NCI-H2107 (cell line): ENCODE measurements around the gene SPRR2F.
"Not testable (repeated sequence)": the region's sequence is repeated elsewhere in the genome, so short reads cannot be mapped to it uniquely, and the experiment has no call there.

Experiments
- DNase-seq: peaks from one replicate; lab custom pipeline; 2025; lab: John Stamatoyannopoulos, UW

SPRR2F gene, protein sequence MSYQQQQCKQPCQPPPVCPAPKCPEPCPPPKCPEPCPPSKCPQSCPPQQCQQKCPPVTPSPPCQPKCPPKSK

DNA sequence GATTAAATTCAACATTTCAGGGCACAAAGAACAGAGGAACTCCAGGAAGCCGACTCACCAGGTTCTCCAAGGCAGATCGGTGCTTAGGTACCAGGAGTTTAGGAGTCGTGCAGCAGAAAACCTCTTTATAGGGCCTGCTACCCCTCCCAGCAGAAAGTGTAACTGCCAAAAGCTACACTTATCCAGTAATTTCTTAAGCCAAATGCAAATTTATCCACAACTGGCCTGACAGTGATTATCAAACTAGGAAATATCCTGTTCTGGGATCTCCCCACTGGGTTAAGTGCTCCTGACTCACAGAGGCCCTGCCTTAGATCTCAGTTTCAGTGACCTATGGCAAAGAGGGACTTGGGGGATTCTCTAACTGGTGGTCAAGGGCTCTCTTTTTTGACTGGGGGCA is at the start of gene SPRR2F:
Gene SPRR2F (minus strand): TSS at position 101 of the 400 bp plus-strand sequence. CDS start 783 bp downstream, outside the sequence.
- no peak for DNase-seq

DNA sequence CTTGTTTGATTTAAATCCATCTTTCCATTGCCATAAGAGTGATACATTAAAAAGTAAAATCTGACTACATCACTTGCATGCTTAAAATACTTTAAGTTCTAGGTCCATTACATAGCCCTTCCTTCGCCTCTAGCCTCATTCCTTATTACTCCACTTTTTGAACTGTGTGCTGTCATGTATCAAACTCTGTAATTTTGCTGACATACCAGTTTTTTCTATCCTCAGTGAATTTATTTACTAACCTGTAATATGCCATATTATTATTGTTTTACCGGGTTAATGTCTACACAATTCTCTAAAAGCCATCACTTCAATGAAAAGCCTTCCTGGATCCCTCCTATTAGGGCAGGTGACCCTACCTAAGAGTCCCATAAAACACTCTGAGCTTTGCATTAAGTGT is 42.2 kb upstream of the SPRR2F start:
- no peak for DNase-seq

DNA sequence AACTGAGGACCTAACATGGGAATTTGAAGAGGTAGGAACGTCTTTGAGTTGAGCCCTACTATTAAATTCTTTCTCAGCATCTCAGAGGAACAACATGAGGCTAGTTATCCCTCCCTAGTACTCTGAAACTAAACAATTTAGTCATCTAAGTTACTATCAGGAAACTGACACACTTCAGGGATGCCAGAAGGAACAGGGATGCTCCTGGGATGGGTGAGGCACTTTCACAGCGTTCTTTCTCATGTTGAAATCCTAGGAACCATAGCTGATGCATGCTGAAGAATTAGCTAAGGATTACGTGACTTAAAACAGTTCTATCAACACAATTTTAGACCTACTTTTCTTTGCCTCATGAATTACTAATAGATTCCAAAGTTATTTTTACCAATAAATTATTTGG is 39.2 kb upstream of the SPRR2F start:
- no peak for DNase-seq

DNA sequence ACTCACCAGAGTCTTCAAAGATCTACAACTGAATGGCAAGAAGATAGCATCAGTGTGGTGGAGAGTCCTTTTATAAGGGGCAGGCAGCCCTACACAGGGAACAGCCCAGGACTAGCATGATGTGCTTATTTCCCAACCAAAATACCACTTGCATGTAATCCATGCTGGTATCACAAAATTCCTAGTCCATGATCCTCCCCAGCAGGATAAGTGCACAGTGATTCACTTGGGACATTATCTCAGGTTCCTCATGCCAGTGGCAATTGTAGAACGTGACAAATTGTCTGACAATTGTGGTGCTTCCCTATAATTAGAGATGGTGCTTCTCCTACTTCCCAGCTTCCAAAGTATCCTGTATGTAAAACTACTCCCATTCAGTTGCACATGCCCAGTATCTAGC is 37.5 kb upstream of the SPRR2F start, which contains the start of gene SPRR2G:
Gene SPRR2G (minus strand): TSS at position 45 of the 400 bp plus-strand sequence. CDS start 780 bp downstream, outside the sequence.
- DNase-seq: no peak

DNA sequence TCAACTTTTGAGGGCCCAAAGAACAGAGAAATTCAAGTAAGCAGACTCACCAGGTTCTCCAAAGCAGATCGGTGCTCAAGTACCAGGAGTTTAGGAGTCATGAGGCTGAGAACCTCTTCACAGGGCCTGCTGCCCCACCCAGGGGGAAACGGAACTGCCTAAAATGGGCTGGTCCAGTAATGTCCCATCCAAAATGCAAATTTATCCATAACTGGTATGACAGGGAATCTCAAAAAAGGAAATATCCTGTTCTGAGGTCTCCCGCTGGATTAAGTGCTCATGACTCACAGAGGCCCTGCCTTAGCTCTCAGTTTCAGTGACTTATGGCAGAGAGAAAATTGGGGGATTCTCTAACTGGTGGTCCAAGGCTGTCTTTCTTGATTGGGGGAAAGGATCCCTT is 28.1 kb upstream of the SPRR2F start:
- DNase-seq: no peak

DNA sequence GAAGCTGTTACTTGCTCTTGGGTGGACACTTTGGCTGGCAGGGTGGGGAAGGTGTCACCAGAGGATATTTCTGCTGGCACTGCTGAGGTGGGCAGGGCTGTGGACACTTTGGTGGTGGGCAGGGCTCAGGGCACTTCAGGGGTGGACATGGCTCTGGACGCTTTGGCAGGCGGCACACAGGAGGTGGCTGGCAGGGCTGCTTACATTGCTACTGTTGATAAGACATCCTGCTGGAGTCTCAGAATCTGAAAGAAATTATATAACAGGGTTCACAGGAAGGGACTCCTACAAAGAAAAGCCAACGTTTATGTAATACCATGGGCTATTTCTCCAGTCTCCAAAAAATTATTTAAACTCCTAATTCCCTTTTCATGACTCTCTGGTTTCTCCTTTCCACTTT is 27.2 kb upstream of the SPRR2F start:
- no peak for DNase-seq

DNA sequence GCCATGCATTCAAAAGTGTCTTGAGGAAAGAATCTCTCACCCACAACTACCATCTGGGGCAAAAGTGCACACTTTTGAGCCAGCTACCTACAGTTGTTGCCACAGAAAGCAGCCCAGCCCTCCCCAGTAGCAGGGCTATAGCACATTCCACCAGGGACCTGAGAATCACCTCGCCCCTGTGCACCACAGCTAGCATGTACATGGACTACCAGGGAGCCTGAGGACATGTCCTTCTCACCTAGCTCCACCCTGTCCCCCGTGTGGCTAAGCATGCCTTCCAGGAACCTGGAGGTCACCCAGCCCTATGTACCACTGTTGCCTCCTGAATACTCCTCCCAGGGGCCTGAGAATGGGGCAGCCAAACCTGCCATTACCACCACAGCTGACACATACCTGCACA is 20.4 kb upstream of the SPRR2F start:
- no peak for DNase-seq

DNA sequence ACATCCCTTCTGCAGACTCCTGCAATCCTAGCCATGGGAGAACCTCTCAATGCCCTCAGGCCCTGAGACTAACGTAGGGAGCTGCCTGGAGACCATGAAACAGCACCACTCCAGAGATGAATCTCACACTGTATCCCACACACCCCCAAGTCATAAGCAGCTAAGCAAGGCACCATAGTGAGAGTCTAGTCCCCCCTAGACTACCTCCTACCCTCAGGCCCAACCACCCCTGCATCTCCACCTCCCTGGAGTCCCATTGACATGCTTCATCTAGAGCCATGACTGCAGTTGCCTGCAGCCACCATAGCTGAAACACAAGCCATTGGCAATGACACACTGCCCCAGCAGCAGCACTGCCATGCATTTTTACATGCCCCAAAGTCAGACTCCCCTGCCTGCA is 20.0 kb upstream of the SPRR2F start:
- DNase-seq: no peak

DNA sequence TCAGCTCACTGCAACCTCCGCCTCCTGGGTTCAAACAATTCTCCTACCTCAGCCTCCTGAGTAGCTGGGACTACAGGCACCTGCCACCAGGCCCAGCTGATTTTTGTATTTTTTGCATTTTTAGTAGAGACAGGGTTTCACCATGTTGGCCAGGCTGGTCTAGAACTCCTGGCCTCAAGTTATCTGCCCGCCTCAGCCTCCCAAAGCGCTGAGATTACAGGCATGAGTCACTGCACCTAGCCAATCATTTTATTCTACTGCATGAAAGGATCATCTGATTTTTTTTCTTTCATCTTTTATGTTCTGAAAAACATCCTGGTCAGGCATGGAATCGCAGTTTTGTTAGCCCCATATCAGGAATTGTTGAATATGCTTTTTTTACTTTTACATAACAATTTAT is 15.4 kb upstream of the SPRR2F start:
- not testable (repeated sequence) for DNase-seq

DNA sequence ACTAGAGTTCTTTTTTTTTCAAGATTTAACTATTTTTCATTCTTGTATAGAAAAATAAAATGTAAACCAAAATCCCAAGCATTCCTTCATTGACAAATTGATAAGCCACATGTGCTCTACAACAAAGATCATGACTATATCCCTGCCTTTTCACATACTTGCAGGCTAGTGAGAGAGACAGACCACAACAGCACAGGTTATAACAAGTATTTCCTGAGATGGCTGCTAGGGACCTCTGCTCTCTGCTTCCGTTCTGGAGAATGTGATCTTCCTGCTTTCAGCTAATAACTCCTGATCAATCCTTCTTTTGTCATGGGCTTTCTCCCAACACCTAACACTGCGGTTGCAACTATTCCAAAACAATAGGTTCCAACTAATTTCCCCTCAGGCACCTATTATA is 14.0 kb upstream of the SPRR2F start:
- DNase-seq: no peak

DNA sequence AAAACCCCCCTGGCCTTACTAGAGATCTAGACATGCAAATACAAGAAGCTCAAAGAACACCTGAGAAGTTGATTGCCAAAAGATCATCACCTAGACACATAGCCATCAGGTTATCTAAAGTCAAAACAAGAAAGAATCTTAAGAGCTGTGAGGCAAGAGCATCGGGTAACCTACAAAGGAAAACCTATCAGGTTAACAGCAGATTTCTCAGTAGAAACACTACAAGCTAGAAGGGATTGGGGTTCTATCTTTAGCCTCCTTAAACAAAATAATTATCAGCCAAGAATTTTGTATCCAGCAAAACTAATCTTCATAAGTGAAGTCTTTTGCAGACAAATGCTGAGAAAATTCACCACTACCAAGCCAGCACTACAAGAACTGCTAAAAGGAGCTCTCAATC is 12.2 kb upstream of the SPRR2F start:
- DNase-seq: no peak

DNA sequence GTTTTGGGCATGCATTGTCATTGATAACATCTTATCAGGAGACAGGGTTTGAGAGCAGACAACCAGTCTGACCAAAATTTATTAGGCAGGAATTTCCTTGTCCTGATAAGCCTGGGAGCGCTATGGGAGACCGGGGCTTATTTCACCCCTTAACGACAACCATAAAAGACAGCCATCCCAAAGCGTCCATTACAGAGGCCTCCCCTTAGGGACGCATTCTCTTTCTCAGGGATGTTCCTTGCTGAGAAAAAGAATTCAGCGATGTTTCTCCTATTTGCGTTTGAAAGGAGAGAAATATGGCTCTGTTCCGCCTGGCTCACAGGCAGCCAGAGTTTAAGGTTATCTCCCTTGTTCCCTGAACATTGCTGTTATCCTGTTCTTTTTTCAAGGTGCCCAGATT is 10.5 kb upstream of the SPRR2F start:
- not testable (repeated sequence) for DNase-seq

DNA sequence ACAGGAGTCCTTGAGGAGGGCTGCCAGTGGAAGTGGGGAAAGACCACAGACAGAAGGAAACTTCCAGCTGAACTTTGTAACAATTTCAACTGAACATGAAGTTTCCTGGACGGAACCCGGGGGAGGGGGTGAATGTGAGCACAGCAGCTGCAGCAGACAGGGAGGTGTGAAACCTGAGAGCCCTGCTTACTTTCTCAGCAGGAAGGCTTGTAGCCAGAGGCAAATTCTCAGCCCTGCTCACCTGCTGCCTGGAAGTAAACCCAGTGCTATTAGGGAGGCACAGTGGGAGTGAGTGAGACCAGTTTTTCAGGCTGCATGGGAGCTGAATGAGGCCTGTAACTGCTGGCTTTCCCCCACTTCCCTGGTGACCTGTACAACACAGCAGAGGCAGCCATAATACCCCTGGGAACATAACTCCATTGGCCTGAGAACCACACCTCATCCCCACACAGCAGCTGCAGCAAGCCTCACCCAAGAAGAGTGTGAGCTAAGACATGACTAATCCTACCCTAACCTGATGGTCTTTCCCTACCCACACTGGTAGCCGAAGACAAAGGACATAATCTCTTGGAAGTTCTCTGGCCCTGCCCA is 9.6 kb upstream of the SPRR2F start:
- peak; percentile 91 for DNase-seq

DNA sequence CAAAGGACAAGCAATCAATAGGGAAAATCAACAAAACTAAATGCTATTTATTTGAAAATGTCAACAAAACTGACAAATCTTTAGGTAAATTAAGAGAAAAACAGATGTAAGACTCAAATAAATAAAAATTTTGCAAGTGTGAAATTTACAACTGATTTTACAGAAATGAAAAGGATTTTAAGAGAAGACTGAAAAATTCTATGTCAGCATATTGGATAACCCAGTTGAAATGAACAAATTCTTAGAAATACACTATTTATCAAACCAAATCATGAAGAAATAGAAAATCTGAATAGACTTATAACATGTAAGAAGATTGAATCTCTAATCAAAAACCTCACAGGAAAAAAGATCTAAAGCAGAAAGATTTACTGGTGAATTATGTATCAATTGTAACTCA is 7.6 kb upstream of the SPRR2F start:
- no peak for DNase-seq

DNA sequence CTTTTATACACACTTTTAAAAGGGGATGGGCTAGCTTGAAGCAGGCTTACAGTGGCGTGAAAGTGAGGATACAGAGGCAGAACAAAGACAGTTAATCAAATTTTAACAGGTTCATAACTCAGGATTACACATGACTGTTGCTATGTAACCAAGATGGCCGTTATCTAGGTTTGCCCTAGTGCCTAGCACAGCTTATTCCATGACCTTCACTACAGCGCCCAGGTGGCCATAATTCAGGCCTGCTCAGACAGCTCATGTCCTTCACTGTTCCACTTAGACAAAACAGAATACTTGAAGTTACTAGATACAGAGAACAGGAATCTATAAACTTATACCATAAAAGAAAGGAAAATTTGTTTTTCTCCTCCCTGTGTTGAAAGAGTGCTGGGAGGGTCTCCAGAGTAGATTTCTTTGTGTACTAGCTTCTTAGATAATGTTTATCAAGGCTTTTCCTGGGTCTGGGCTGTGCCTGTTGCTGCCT is 6.2 kb upstream of the SPRR2F start:
- DNase-seq: no peak

DNA sequence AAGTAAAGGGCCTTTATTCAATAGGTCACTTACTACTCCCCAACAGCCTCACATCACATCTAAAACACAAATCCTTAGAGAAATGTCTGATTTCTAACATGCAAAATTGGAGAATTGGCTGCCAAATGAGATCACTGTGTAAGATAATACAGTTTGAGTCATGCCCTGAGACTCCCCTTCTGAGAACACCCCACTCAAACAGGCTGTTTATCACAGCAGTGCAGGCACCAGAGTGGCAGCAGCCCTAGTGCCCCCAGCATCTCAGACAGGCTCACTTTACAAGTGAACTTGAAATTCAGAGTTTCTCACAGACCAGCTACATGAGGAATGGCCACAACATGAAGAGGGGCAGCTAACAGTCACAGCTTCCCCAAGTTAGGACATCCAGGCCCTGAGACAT is 1.9 kb upstream of the SPRR2F start:
- not testable (repeated sequence) for DNase-seq

DNA sequence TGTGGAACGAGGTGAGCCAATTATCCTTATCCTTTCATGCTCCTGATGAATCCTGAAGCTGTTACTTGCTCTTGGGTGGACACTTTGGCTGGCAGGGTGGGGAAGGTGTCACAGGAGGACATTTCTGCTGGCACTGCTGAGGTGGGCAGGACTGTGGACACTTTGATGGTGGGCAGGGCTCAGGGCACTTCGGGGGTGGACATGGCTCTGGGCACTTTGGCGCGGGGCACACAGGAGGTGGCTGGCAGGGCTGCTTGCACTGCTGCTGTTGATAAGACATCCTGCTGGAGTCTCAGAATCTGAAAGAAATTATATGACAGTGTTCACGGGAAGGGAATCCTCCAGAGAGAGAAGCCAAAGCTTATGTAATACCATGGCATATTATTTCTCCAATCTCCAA is 862 bp downstream of the SPRR2F start:
- DNase-seq: not testable (repeated sequence)

DNA sequence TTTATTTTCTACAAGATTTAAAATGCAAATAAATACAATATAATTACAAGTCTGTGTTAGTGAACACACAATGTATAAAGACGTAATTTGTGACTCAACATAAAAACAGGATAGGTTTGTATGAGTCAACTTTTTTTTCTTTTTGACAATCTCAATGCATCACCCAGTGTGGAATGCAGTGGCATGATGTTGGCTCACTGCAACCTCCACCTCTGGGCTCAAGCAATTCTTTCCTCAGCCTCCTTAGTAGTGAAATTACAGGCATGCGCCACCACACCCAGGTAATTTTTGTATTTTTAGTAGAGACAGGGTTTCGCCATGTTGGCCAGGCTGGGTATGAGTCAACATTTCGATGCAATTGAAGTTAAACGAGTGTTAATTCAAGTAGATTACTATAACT is 13.1 kb downstream of the SPRR2F start:
- DNase-seq: no peak

DNA sequence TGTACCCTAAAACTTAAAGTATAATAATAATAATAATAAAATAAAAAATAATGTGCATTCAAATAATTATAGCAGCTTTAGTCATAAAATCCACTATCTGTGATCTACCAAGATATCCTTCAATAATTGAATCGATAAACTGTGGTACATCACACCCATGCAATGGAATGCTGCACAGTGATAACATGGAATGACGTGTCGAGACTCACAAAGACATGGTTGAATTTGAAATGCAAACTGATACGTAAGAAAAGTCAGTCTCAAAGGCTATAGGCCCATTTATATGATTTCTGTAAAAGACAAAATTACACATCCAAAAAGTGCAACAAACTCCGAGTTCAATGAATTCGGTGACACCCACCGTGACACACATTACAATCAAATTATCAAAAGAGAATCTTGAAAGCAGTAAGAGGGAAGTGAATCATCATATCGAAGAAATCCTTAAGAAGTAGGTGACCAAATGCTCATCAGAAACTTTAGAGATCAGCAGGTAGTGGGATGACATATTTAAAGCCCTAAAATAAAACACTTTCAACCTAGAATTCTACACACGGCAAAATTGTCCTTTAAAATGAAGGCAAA is 13.8 kb downstream of the SPRR2F start:
- no peak for DNase-seq

DNA sequence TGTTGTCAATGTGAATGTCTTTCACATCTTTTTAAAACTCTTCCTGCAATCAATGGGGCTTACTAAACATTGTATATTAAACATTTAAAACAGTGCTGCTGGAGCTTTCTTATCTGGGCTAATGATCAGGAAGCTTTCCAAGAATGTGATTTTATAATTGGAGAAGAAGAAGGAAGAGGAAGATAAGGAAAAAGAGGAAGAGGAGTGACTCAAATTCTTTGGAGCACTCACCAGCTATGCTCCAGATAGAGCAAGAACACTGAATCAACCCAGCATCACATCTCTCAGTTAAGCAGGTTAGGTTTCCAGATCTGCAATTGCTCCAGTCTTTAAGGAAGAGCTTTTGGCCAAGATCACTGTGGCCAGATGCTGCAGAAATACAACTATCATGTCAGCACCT is 17.6 kb downstream of the SPRR2F start:
- DNase-seq: no peak

DNA sequence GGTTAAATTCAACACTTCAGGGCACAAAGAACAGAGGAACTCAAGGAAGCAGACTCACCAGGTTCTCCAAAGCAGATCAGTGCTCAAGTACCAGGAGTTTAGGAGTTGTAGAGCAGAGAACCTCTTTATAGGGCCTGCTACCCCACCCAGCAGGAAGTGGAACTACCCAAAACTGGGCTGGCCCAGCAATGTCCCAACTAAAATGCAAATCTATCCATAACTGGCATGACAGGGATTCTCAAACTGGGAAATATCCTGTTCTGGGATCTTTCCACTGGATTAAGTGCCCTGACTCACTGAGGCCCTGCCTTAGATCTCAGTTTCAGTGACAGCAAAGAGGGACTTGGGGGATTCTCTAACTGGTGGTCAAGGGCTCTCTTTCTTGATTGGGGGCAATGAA is 18.9 kb downstream of the SPRR2F start, which contains the start of gene SPRR2E:
Gene SPRR2E (minus strand): TSS at position 101 of the 400 bp plus-strand sequence. CDS start 775 bp downstream, outside the sequence.
- DNase-seq: no peak

DNA sequence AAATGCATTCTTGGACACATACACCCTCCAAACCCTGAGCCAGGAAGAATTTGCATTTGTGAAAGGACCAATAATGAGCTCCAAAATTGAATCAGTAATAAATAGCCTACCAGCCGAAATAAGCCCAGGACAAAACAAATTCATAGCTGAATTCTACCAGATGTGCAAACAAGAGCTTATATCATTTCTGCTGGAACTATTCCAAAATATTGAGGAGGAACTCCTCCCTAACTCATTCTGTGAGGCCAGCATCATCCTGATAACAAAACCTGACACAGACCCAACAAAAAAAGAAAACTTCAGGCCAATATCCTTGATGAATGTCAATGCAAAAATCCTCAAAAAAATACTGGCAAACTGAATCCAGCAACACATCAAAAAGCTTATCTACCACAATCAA is 25.7 kb downstream of the SPRR2F start:
- DNase-seq: no peak

DNA sequence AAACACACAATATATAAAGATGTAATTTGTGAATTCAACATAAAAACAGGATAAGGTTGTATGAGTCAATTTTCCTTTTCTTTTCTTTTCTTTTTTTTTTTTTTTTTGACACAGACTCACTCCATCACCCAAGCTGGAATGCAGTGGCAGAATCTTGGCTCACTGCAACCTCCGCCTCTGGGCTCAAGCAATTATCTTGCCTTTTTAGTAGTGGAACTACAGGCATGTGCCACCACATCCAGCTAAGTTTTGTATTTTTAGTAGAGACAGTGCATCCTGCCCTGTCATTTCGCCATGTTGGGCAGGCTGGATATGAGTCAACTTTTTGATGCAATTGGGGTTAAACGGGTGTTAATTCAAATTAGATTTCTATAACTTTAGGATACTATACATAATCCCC is 31.6 kb downstream of the SPRR2F start:
- no peak for DNase-seq
